HCT116 (cell line): ENCODE results near the gene TFF1. TPM values are rescaled to one million over a fixed set of nuclear protein-coding genes. Genes with fewer than 3 reads are reported as not detected.

Source experiments
- ATAC-seq: fragments of 200-7000 bp; cut with Tn5 transposase; 2 replicates; pipeline ENCODE4 v1.9.1; 2020; ENCODE audit warnings: mild to moderate bottlenecking, moderate library complexity
- BruUV-seq: library from RNA; stranded (reverse); fragments of 400-500 nt; replicated peaks from 2 replicates; lab custom pipeline; 2021; lab: Mats Ljungman, UMichigan
- CTCF ChIA-PET: fragments of 300-600 bp; sonication (Branson Sonifier 250); formaldehyde crosslinking; loops from one replicate; lab custom pipeline; 2021; ENCODE audit warnings: antibody characterized with exemption; lab: Charles Lee
- POLR2A ChIA-PET: fragments of 300-600, 350-600 bp; sonication (Branson Sonifier 250); formaldehyde crosslinking; loops from one replicate; lab custom pipeline; 2021; ENCODE audit warnings: antibody characterized with exemption; lab: Charles Lee
- RAD21 ChIA-PET, 2 experiments: fragments of 300-600 bp; sonication (Branson Sonifier 250); formaldehyde crosslinking; loops; one replicate each; lab custom pipeline; 2023; ENCODE audit warnings: low total read pairs in 2 of 2; ENCODE audit not compliant: uncharacterized antibody in 2 of 2, unreplicated experiment in 2 of 2, low non-redundant PET in 1 of 2; lab: Charles Lee
- DNase-seq: peaks from one replicate; pipeline ENCODE4 v3.0.0-alpha.2; 2010; ENCODE audit warnings: low read depth, low spot score
- H2AFZ ChIP-seq: fragments of 200-600 bp; shearing (Covaris generic), sonication (generic); 2 replicates; pipeline ENCODE4 v1.6.1; 2017; ENCODE audit warnings: low read depth, mixed run types, mixed read lengths, antibody characterized with exemption, low read length; ENCODE audit not compliant: poor library complexity, severe bottlenecking
- H3K27ac ChIP-seq: 2 replicates; pipeline ENCODE4 v1.5.1; 2012; ENCODE audit warnings: low read depth, low read length
- H3K27me3 ChIP-seq: fragments of 200-600 bp; sonication (generic); 2 replicates; pipeline ENCODE4 v1.6.1; 2016; ENCODE audit warnings: mixed run types, low read length, mixed read lengths; ENCODE audit not compliant: insufficient read depth
- H3K36me3 ChIP-seq, 2 experiments: fragments of 200-500 bp in 1 of 2; fragments of 200-600 bp in 1 of 2; sonication (Bioruptor generic) in 1 of 2; sonication (generic) in 1 of 2; 2 replicates each; pipeline versions ENCODE4 v1.5.1 to v1.6.1; 2014 to 2016; ENCODE audit warnings: low read length in 2 of 2, inconsistent platforms in 1 of 2, mixed read lengths in 1 of 2, mixed run types in 1 of 2; ENCODE audit not compliant: insufficient read depth in 2 of 2, control insufficient read depth in 1 of 2
- H3K4me1 ChIP-seq, 2 experiments: fragments of 200-600 bp in 1 of 2; sonication (generic) in 1 of 2; 2 replicates each; pipeline versions ENCODE4 v1.5.1 to v1.6.1; 2012 to 2017; ENCODE audit warnings: low read length in 2 of 2, inconsistent platforms in 1 of 2, mild to moderate bottlenecking in 1 of 2, mixed read lengths in 1 of 2, mixed run types in 1 of 2, moderate library complexity in 1 of 2; ENCODE audit not compliant: insufficient read depth in 2 of 2, control insufficient read depth in 1 of 2
- H3K4me2 ChIP-seq: fragments of 200-600 bp; sonication (generic); 2 replicates; pipeline ENCODE4 v1.6.1; 2017; ENCODE audit warnings: mixed run types, low read length, mixed read lengths
- H3K4me3 ChIP-seq, 2 experiments: fragments of 200-600 bp in 1 of 2; sonication (generic) in 1 of 2; replicated peaks in 1 of 2; 2 replicates each; pipeline ENCODE4 v1.5.1; 2011 to 2016; ENCODE audit warnings: low read length in 2 of 2, control low read depth in 1 of 2, low read depth in 1 of 2, mild to moderate bottlenecking in 1 of 2, mixed read lengths in 1 of 2, mixed run types in 1 of 2
- H3K79me2 ChIP-seq: fragments of 200-600 bp; sonication (generic); 2 replicates; pipeline ENCODE4 v1.6.1; 2017; ENCODE audit warnings: mild to moderate bottlenecking, mixed run types, low read length, moderate library complexity, mixed read lengths; ENCODE audit not compliant: insufficient read depth
- H3K9ac ChIP-seq: fragments of 200-600 bp; sonication (generic); 2 replicates; pipeline ENCODE4 v1.6.1; 2016; ENCODE audit warnings: low read length, mixed read lengths
- H3K9me2 ChIP-seq: fragments of 200-600 bp; sonication (generic), shearing (Covaris generic); 2 replicates; pipeline ENCODE4 v1.6.1; 2017; ENCODE audit warnings: mixed run types, mild to moderate bottlenecking, moderate library complexity; ENCODE audit not compliant: insufficient read depth
- H3K9me3 ChIP-seq, 2 experiments: fragments of 200-500 bp in 1 of 2; fragments of 200-600 bp in 1 of 2; sonication (Bioruptor generic) in 1 of 2; sonication (generic) in 1 of 2; 2 replicates each; pipeline ENCODE4 v1.6.1; 2014 to 2017; ENCODE audit warnings: low read length in 2 of 2, mixed read lengths in 2 of 2, inconsistent platforms in 1 of 2, low read depth in 1 of 2, mild to moderate bottlenecking in 1 of 2, mixed run types in 1 of 2, moderate library complexity in 1 of 2; ENCODE audit not compliant: control insufficient read depth in 1 of 2, insufficient read depth in 1 of 2
- H4K20me1 ChIP-seq: fragments of 200-600 bp; sonication (generic), shearing (Covaris generic); 2 replicates; pipeline ENCODE4 v1.6.1; 2017; ENCODE audit warnings: mixed run types, mild to moderate bottlenecking, moderate library complexity; ENCODE audit not compliant: insufficient read depth
- CBX3 ChIP-seq: IDR thresholded peaks from 2 replicates; pipeline ENCODE4 v1.6.1; 2012; ENCODE audit warnings: low read depth
- EZH2 ChIP-seq: fragments of 200-600 bp; sonication (generic); IDR thresholded peaks from 2 replicates; pipeline ENCODE4 v1.6.1; 2017; ENCODE audit warnings: antibody characterized with exemption, mixed run types
- POLR2A ChIP-seq: IDR thresholded peaks from 2 replicates; pipeline ENCODE4 v1.7.0; 2011; ENCODE audit warnings: borderline replicate concordance; ENCODE audit not compliant: insufficient read depth, insufficient read length; ENCODE audit errors: extremely low read depth
- RAD21 ChIP-seq: IDR thresholded peaks from 2 replicates; pipeline ENCODE4 v1.6.1; 2012; ENCODE audit warnings: low read depth, mild to moderate bottlenecking
- YY1 ChIP-seq: IDR thresholded peaks from 2 replicates; pipeline ENCODE4 v1.6.1; 2011; ENCODE audit warnings: low read length, low read depth, moderate library complexity, mild to moderate bottlenecking; ENCODE audit not compliant: insufficient replicate concordance; ENCODE audit errors: extremely low read depth
- ZNF274 ChIP-seq: fragments of 200-500 bp; sonication (Bioruptor generic); IDR thresholded peaks from 2 replicates; pipeline ENCODE4 v1.6.1; 2014; ENCODE audit warnings: mild to moderate bottlenecking, low read depth, low read length, inconsistent platforms
- intact Hi-C: fragments of 100-400 bp; cut with micrococcal nuclease; formaldehyde crosslinking; loops from 2 replicates; pipeline ENCODE4 v1.10.0; 2022
- total RNA-seq: library from RNA; stranded (reverse); gene quantifications from one replicate; pipeline ENCODE4 v1.2.1, GENCODE V29; 2021; ENCODE audit not compliant: unreplicated experiment

Gene TFF1
- total RNA-seq, 1 experiment from 2014 or later: 0.61 TPM

- POLR2A ChIA-PET: no interaction called here
- Histone ChIP-seq H3K4me2 (no peak overlapping the region), H2AFZ (no peak overlapping the region), H3K9me2 (no peaks in the 10 kb centered on the region), H3K4me1 (peaks cover 0 to 5% of the 10 kb centered on the region in 2 experiments; a peak in 1 of 4 replicates), H3K27me3 (no peaks in the 10 kb centered on the region), H4K20me1 (no peaks in the 10 kb centered on the region), H3K9ac (no peak overlapping the region), H3K36me3 (no peaks in the 10 kb centered on the region), H3K9me3 (no peaks in the 10 kb centered on the region), H3K27ac (no peak overlapping the region), H3K79me2 (no peaks in the 10 kb centered on the region), H3K4me3 (no peak overlapping the region)
- no TSS peak for BruUV-seq
- TF ChIP-seq CBX3: no peak
- TF ChIP-seq RAD21: no peak
- TF ChIP-seq ZNF274: no peak
- TF ChIP-seq YY1: no peak
- TF ChIP-seq EZH2: no peak
- TF ChIP-seq POLR2A: no peak
- RAD21 ChIA-PET: no interaction called here
- intact Hi-C loops: no loop called here
- CTCF ChIA-PET: no interaction called here
- DNase-seq (no peak), ATAC-seq (no peak)
These were observed 53.7 kb downstream of the TFF1 start for GRCh38 chr21:42312626-42313104.

Other genes with a start within 250 kb of the TFF1 start
- gene ABCG1, start 147.4 kb downstream of the TFF1 start, total RNA-seq: 1.6 TPM
- 0.22 TPM for gene TFF3, start 51.1 kb downstream of the TFF1 start, total RNA-seq
- gene TFF2, start 15.5 kb downstream of the TFF1 start, total RNA-seq: not detected
- gene TMPRSS3, start 29.5 kb upstream of the TFF1 start, total RNA-seq: not detected
- gene UBASH3A, start 37.4 kb upstream of the TFF1 start, total RNA-seq: 0.07 TPM
- 1.5 TPM for gene RSPH1, start 129.7 kb upstream of the TFF1 start, total RNA-seq
- 15.0 TPM for gene SLC37A1, start 147.3 kb upstream of the TFF1 start, total RNA-seq